LNCAP (cell line): ENCODE measurements around the gene ADAMTS9.

Experiments used
- CTCF ChIP-seq: fragments of 450-650 bp; IDR thresholded peaks from 2 replicates; pipeline ENCODE4 v1.5.1; 2017; ENCODE audit warnings: mild to moderate bottlenecking

The ADAMTS9 gene

GRCh38 chr3:64687781-64688604 lies at the start of gene ADAMTS9:
Gene ADAMTS9, minus strand, starts transcription at chr3:64688000. Its CDS starts 343 bp downstream, at chr3:64687657.
- no peak for TF ChIP-seq CTCF

- TF ChIP-seq CTCF, result no peak
Measured at GRCh38 chr3:64732576-64732975, 44.8 kb upstream of the ADAMTS9 start.

- no peak for TF ChIP-seq CTCF
Measured at GRCh38 chr3:64730681-64731080, 42.9 kb upstream of the ADAMTS9 start.

GRCh38 chr3:64728994-64729393 lies 41.2 kb upstream of the ADAMTS9 start:
- no peak for TF ChIP-seq CTCF

- TF ChIP-seq CTCF, result no peak
Measured at GRCh38 chr3:64728428-64728827, 40.6 kb upstream of the ADAMTS9 start.

GRCh38 chr3:64726414-64727090 lies 38.8 kb upstream of the ADAMTS9 start:
- no peak for TF ChIP-seq CTCF

GRCh38 chr3:64718976-64719375 lies 31.2 kb upstream of the ADAMTS9 start:
- no peak for TF ChIP-seq CTCF
